Right atrium auricular region (tissue), 2 donors: ENCODE results near the gene PPP5C. TPM values are rescaled to one million over a fixed set of nuclear protein-coding genes. Genes with fewer than 3 reads are reported as not detected.
A peak's percentile ranks its signal among the peaks of the same experiment; 100 is the strongest.

ENCODE experiments used
- DNase-seq: peaks from one replicate; pipeline ENCODE4 v3.0.0-alpha.2; 2019; ENCODE audit warnings: low spot score
- H3K27ac ChIP-seq, 2 donors: fragments of 200-600 bp; sonication (generic); 1 replicate in 1 of 2; 2 replicates in 1 of 2; pipeline ENCODE4 v1.5.1; 2016 to 2019
- H3K27me3 ChIP-seq, 2 donors: fragments of 200-600 bp; sonication (generic); one replicate each; pipeline versions ENCODE4 v1.5.1 to v1.6.0; 2017 to 2019
- H3K36me3 ChIP-seq: fragments of 200-600 bp; sonication (generic); one replicate; pipeline ENCODE4 v1.5.1; 2016
- H3K4me1 ChIP-seq, 2 donors: fragments of 200-600 bp; sonication (generic); one replicate each; pipeline versions ENCODE4 v1.5.1 to v1.6.0; 2017 to 2019
- H3K4me3 ChIP-seq, 2 donors: fragments of 200-600 bp; sonication (generic); 1 replicate in 1 of 2; 2 replicates in 1 of 2; pipeline ENCODE4 v1.5.1; 2017 to 2019; ENCODE audit warnings: mild to moderate bottlenecking in 1 of 2, moderate library complexity in 1 of 2
- H3K9me3 ChIP-seq, 2 donors: fragments of 200-600 bp; sonication (generic); one replicate each; pipeline ENCODE4 v1.5.1; 2019
- CTCF ChIP-seq, 2 donors: fragments of 200-600 bp; sonication (generic); IDR thresholded peaks; one replicate each; pipeline ENCODE4 v1.5.1; 2019; ENCODE audit warnings: antibody characterized with exemption in 2 of 2
- total RNA-seq, 2 donors: library from RNA; depleted of rRNA; stranded (reverse); fragments of >200 nt; gene quantifications; one replicate each; pipeline ENCODE4 v1.1.0, GENCODE V29; 2016

Gene PPP5C
- total RNA-seq, 2 donors from 2014 or later, result 59.1 to 84.3 TPM

DNA sequence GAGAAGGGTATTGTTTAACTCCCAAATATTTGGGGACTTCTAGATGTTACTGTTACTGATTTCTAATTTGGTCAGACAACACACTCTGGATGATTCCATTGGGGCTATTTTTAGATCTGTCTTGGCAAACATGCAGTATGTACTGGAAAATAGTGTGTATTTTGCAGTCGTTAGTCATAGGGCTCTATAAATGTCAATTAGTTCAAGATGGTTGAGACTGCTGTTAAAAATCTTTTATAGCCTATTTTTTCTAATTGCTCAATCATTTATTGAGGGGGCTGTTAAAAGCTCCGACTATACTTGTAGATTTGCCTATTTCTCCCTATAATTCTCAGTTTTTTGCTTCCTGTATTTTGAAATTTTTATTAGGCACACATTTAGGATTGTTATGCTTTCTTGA lies 31.4 kb downstream of the PPP5C start:
- Histone ChIP-seq H3K9me3 (no peaks in the 10 kb centered on the region), H3K27me3 (no peaks in the 10 kb centered on the region), H3K4me1 (peaks cover 0 to 34% of the 10 kb centered on the region in 2 donors), H3K4me3 (no peak overlapping the region), H3K36me3 (peaks cover 44% of the 10 kb centered on the region), H3K27ac (peak overlapping the region; percentile 63 to 78)
- no peak for TF ChIP-seq CTCF (IDR thresholded peaks at IDR 0.05)
- DNase-seq, result no peak

DNA sequence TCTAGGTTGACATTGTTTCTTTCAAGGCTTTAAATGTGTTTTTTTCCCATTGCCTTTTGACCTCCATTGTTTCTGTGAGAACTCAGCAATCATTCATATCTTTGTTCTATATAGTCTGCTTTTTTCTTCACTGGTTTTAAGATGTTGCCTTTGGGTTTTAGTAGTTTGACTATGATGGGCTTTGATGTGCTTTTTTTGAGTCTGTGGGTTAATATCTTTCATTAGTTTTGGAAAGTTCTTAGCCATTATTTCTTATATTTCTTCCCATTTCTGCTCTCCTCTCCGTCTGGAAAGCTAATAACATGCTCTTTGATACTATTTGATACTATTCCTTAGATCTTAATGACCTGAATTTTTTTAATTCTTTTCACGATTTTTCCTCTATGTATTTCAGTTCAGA lies 33.8 kb downstream of the PPP5C start:
- TF ChIP-seq CTCF (IDR thresholded peaks at IDR 0.05), result no peak
- peaks cover 0 to 39% of the 10 kb centered on the region in 2 donors for H3K4me1 ChIP-seq
- H3K4me3 ChIP-seq, result no peak overlapping the region
- H3K27me3 ChIP-seq, result no peaks in the 10 kb centered on the region
- DNase-seq, result no peak
- H3K36me3 ChIP-seq, result peaks cover 54% of the 10 kb centered on the region
- H3K27ac ChIP-seq, result peak overlapping the region in 1 of 2 donors; percentile 78
- H3K9me3 ChIP-seq, result no peaks in the 10 kb centered on the region

- H3K4me1 ChIP-seq, result peaks cover 0 to 39% of the 10 kb centered on the region in 2 donors
- no peaks in the 10 kb centered on the region for H3K27me3 ChIP-seq
- H3K36me3 ChIP-seq, result peaks cover 54% of the 10 kb centered on the region
Measured at GRCh38 chr19:46381346-46381745, 34.5 kb downstream of the PPP5C start.

DNA sequence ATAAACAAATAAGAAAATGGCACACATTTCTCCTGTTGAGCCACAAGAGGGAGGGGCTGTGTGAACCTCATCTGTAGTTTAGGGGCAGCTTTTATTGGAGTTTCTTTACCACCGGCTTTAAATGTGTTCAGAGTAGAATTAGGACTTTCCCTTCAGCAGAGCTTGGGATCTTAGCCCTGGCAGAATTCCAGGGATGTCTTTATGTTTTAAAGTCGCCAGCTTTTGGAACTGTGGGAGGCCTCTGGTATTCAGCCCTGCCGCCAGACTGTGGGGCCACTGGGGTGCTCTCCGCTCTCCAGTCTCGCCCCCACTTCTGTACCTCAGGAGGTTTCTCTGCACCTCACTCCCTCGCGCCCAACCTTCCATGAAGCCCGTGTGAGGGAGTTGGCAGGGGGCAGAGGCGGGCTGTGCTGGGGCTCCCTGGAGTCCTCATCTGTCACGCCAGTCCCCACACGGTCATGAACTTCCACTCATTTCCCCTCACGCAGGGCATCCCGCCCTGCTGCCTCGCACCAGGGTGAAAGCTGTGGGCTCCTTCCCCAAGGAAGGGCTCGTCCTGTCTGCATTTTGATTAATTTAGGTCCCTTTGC lies 35.0 kb downstream of the PPP5C start:
- no peak for TF ChIP-seq CTCF (IDR thresholded peaks at IDR 0.05)

More at GRCh38 chr19:46381346-46381745, 34.5 kb downstream of the PPP5C start:
- no peak overlapping the region for H3K4me3 ChIP-seq
- no peak for DNase-seq
- H3K27ac ChIP-seq, result no peak overlapping the region
- no peaks in the 10 kb centered on the region for H3K9me3 ChIP-seq
- TF ChIP-seq CTCF (IDR thresholded peaks at IDR 0.05), result no peak

GRCh38 chr19:46383171-46383815 lies 36.4 kb downstream of the PPP5C start:
- peaks cover 0 to 29% of the 10 kb centered on the region in 2 donors for H3K4me1 ChIP-seq
- H3K36me3 ChIP-seq, result peaks cover 58% of the 10 kb centered on the region
- H3K27me3 ChIP-seq, result no peaks in the 10 kb centered on the region
- TF ChIP-seq CTCF (IDR thresholded peaks at IDR 0.05), result no peak
- H3K4me3 ChIP-seq, result no peak overlapping the region
- no peak for DNase-seq
- H3K27ac ChIP-seq, result no peak overlapping the region
- H3K9me3 ChIP-seq, result no peaks in the 10 kb centered on the region

More for the DNA sequence above, 35.0 kb downstream of the PPP5C start:
- Histone ChIP-seq H3K9me3 (no peaks in the 10 kb centered on the region), H3K4me3 (no peak overlapping the region), H3K27me3 (no peaks in the 10 kb centered on the region), H3K36me3 (peaks cover 54% of the 10 kb centered on the region), H3K27ac (no peak overlapping the region), H3K4me1 (peaks cover 0 to 39% of the 10 kb centered on the region in 2 donors)
- no peak for DNase-seq
